GM19372 (cell line): ENCODE data around the gene AMPD2.
"Not testable (repeated sequence)": the region's sequence is repeated elsewhere in the genome, so short reads cannot be mapped to it uniquely, and the experiment has no call there.

Experiments used
- ATAC-seq: cut with Tn5 transposase; IDR thresholded peaks from one replicate; pipeline ENCODE4 v1.9.1; 2021; ENCODE audit warnings: mild to moderate bottlenecking, low read depth, moderate library complexity; ENCODE audit not compliant: unreplicated experiment

Gene AMPD2

DNA sequence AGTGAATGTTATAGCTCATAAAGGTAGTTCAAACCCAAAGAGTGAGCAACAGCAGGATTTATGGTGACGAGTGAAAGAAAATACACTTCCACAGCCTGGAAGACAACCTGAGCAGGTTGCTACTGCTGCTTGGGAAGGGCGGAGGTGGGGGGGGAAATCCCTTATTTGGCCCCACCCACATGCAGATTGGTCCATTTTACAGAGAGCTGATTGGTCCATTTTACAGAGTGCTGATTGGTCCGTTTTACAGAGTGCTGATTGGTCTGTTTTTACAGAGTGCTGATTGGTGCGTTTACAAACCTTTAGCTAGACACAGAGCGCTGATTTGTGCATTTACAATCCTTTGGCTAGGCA is 50.3 kb downstream of the AMPD2 start:
- ATAC-seq, result not testable (repeated sequence)

DNA sequence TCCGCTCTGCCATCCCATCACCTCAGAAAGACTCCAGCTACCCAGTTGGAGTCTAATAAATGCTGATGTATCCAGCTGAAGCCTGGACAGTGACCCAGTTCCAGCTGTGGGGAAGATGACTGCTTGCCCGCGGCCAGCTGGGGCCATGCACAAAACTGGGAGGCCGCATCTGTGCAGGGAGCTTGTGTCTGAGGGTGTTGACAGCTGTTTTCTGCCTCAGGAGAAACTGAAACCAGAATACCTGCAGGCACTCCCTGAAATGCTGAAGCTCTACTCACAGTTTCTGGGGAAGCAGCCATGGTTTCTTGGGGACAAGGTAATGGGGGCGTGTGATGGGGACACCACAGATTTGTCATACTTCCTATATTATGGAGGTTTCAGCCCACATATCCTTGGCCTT is 51.4 kb downstream of the AMPD2 start:
- ATAC-seq, result no peak

DNA sequence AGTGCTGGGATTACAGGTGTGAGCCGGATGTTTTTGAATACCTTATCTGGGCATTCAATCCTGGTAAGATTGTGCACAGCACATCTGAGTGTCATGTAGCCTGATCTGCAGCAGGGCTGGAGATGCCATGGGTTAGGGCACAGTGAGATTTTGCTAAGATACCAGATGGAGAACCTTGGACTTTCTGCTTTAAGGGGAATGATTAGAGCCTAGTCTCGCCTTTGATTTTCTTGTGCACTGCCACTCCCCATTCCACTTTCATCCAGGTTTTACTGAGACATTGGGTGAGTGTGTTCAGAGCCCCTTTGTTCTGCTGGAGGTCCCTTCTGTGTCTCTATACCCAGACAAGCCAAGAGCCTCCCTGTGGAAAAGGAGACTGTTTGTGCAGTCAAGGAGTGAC is 54.2 kb downstream of the AMPD2 start:
- ATAC-seq, result not testable (repeated sequence)

DNA sequence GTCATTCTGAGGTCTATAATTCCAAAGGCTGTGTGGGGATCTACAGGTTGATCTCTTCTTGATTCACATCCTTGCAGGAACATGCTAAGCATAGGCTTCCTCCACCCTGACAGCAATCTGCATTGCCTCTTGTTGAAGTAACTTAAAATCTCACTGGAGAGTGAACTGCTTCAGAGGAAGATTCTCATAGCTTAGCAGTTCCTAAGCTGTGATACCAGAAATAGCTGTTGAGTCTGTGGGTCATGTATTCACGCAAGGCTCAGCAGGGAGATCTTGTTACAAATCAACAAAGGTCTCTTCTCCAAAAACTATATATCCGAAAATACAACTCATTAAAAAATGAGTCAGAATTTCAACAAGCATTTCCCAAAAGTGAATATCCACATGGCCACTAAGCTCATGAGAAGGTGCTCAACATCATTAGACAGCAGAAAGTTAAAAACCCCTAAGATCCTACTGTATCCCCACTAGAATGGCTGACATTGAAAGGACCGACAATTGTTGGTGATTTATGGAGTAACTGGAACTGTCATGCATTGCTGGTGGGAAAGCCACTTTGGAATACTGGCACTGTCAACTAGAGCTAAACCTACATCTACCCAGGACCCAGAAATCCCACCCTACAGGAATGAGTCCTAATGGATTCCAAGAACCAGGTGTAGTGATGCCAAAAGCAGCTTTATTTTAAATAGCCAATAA is 57.2 kb downstream of the AMPD2 start:
- ATAC-seq, result not testable (repeated sequence)

DNA sequence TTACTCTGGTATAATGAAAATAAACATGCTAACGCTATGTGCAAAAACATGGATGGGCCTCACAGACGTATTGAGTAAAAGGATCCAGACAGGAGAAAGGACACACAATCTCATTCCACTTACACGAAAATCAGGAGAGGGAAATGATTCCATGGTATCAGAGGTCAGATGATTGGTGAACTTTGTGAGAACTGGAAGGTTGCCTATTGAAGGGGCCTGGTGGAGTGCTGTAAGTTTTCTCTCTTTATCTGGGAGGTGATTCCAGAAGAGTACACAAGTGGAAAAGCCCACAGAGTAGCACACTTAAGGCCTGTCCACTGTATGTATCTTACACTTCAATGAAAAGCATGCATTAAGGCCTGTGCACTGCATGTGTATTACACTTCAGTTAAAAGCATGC is 57.8 kb downstream of the AMPD2 start:
- ATAC-seq, result no peak

DNA sequence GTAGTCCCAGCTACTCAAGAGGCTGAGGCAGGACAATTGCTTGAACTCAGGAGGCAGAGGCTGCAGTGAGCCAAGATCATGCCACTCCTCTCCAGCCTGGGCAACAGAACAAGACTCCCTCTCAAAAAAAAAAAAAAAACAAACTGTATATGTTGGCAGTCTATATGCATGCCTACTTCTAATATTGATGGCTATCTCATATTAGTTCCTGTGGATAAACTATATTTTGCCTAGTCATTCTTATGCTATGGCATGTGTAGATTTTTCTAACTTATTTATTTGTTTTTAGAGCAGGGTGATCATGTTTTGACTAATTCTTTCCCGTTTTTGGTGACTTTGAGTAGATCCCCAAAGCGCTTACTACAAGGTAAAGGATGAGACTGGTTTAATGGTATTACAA is 59.0 kb downstream of the AMPD2 start:
- ATAC-seq, result not testable (repeated sequence)
